H1 (cell line): ENCODE data around the gene SHISA7. TPM values are rescaled to one million over a fixed set of nuclear protein-coding genes. Genes with fewer than 3 reads are reported as not detected.
A peak's percentile ranks its signal among the peaks of the same experiment; 100 is the strongest.

Source experiments
- CREB1 ChIP-seq: IDR thresholded peaks from 2 replicates; pipeline ENCODE4 v1.6.1; 2012; ENCODE audit warnings: inconsistent platforms
- GTF2F1 ChIP-seq: IDR thresholded peaks from 2 replicates; pipeline ENCODE4 v1.6.1; 2012; ENCODE audit warnings: low read depth, low read length, improper control_type of control experiment, borderline replicate concordance
- KDM4A ChIP-seq: IDR thresholded peaks from one replicate; pipeline ENCODE4 v1.7.1; 2012; ENCODE audit warnings: low read depth, mild to moderate bottlenecking, moderate library complexity, low read length, inconsistent platforms; ENCODE audit not compliant: severe bottlenecking
- NANOG ChIP-seq: IDR thresholded peaks from 2 replicates; pipeline ENCODE4 v1.6.1; 2011; ENCODE audit warnings: low read length, low read depth, mild to moderate bottlenecking, inconsistent platforms; ENCODE audit not compliant: insufficient read depth, poor library complexity, severe bottlenecking
- RXRA ChIP-seq: IDR thresholded peaks from 2 replicates; pipeline ENCODE4 v1.6.1; 2011; ENCODE audit warnings: low read depth, mild to moderate bottlenecking, low read length, moderate library complexity; ENCODE audit not compliant: insufficient read depth
- TBP ChIP-seq: IDR thresholded peaks from 2 replicates; pipeline ENCODE4 v1.6.1; 2011; ENCODE audit warnings: low read depth, low read length, improper control_type of control experiment
- TEAD4 ChIP-seq: IDR thresholded peaks from 2 replicates; pipeline ENCODE4 v1.6.1; 2012; ENCODE audit warnings: low read depth, low read length, inconsistent platforms, mixed read lengths
- polyA plus RNA-seq, 7 experiments: library from polyadenylated mRNA; depleted of rRNA in 3 of 7; stranded (reverse) in 5 of 7; unstranded in 2 of 7; fragments of >200 nt in 5 of 7; fragments of 200-250 nt in 2 of 7; gene quantifications; 1 replicate in 5 of 7; 2 replicates in 1 of 7; 4 replicates in 1 of 7; pipeline versions ENCODE4 v1.2.1 to v1.2.3, GENCODE V29; 2011 to 2013; ENCODE audit warnings: missing spikeins in 2 of 7, mixed read lengths in 2 of 7
- total RNA-seq: library from RNA; stranded (reverse); fragmentation: NEBNext Ultra II Directional; extraction: Animal tissue kit (Norgen Biotek cat#: 25700); gene quantifications from 2 replicates; pipeline ENCODE4 v1.2.1, GENCODE V29; 2021
- TF ChIP-seq, protein P1 (sequence below): fragments of 300-600 bp; sonication (generic); IDR thresholded peaks from 2 replicates; pipeline ENCODE4 v1.7.1; 2012; ENCODE audit warnings: low read length, moderate library complexity, mild to moderate bottlenecking, inconsistent platforms; ENCODE audit not compliant: insufficient replicate concordance
- TF ChIP-seq, protein P2 (sequence below): IDR thresholded peaks from 2 replicates; pipeline ENCODE4 v1.6.1; 2011; ENCODE audit warnings: low read length, improper control_type of control experiment

Gene SHISA7
- total and polyA plus RNA-seq, 2 of the 8 experiments (the other 6 are each of a cell fraction or from before 2014, with no cell fraction given): 0.76 to 1.0 TPM

DNA sequence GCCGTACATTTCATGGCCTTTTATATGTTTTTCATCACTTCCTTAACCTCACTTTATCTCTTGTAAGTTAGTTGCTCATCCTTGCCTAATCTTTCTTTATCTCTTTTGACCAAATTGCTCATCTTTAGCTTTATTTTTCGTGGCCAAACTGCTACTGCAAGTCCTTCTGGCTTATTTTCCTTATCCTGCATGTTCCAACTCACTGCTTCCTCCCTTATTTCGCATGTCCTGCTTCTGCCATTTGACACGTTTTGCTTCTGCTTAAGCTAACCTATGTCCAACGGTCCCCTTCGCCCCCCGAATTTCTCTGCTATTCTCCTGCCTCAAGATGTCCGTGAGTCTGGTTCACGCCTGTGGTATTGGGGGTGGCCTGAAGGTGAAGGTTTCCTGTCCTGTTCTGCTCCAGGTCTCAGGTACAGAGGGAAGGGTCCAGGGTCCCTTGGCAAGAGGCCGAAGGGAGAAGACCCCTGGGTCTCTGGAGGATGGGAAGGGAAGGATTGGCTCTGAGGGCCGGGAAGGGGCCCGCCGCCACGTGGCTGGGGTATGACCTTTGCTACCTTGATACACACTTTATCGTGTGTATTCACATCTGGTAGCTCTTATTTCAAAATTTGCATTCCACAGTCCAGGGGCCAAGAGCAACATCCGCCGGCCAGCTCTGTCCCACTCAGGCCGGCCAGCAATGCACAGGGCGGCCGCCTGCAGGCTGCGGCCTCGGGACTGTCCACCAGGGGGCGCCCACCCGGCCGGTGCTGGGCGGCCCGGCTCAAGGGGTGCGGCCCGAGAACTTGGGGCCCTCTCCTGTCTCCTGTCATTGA is 24.3 kb upstream of the SHISA7 start (continued):
- TF ChIP-seq, protein P1, sequence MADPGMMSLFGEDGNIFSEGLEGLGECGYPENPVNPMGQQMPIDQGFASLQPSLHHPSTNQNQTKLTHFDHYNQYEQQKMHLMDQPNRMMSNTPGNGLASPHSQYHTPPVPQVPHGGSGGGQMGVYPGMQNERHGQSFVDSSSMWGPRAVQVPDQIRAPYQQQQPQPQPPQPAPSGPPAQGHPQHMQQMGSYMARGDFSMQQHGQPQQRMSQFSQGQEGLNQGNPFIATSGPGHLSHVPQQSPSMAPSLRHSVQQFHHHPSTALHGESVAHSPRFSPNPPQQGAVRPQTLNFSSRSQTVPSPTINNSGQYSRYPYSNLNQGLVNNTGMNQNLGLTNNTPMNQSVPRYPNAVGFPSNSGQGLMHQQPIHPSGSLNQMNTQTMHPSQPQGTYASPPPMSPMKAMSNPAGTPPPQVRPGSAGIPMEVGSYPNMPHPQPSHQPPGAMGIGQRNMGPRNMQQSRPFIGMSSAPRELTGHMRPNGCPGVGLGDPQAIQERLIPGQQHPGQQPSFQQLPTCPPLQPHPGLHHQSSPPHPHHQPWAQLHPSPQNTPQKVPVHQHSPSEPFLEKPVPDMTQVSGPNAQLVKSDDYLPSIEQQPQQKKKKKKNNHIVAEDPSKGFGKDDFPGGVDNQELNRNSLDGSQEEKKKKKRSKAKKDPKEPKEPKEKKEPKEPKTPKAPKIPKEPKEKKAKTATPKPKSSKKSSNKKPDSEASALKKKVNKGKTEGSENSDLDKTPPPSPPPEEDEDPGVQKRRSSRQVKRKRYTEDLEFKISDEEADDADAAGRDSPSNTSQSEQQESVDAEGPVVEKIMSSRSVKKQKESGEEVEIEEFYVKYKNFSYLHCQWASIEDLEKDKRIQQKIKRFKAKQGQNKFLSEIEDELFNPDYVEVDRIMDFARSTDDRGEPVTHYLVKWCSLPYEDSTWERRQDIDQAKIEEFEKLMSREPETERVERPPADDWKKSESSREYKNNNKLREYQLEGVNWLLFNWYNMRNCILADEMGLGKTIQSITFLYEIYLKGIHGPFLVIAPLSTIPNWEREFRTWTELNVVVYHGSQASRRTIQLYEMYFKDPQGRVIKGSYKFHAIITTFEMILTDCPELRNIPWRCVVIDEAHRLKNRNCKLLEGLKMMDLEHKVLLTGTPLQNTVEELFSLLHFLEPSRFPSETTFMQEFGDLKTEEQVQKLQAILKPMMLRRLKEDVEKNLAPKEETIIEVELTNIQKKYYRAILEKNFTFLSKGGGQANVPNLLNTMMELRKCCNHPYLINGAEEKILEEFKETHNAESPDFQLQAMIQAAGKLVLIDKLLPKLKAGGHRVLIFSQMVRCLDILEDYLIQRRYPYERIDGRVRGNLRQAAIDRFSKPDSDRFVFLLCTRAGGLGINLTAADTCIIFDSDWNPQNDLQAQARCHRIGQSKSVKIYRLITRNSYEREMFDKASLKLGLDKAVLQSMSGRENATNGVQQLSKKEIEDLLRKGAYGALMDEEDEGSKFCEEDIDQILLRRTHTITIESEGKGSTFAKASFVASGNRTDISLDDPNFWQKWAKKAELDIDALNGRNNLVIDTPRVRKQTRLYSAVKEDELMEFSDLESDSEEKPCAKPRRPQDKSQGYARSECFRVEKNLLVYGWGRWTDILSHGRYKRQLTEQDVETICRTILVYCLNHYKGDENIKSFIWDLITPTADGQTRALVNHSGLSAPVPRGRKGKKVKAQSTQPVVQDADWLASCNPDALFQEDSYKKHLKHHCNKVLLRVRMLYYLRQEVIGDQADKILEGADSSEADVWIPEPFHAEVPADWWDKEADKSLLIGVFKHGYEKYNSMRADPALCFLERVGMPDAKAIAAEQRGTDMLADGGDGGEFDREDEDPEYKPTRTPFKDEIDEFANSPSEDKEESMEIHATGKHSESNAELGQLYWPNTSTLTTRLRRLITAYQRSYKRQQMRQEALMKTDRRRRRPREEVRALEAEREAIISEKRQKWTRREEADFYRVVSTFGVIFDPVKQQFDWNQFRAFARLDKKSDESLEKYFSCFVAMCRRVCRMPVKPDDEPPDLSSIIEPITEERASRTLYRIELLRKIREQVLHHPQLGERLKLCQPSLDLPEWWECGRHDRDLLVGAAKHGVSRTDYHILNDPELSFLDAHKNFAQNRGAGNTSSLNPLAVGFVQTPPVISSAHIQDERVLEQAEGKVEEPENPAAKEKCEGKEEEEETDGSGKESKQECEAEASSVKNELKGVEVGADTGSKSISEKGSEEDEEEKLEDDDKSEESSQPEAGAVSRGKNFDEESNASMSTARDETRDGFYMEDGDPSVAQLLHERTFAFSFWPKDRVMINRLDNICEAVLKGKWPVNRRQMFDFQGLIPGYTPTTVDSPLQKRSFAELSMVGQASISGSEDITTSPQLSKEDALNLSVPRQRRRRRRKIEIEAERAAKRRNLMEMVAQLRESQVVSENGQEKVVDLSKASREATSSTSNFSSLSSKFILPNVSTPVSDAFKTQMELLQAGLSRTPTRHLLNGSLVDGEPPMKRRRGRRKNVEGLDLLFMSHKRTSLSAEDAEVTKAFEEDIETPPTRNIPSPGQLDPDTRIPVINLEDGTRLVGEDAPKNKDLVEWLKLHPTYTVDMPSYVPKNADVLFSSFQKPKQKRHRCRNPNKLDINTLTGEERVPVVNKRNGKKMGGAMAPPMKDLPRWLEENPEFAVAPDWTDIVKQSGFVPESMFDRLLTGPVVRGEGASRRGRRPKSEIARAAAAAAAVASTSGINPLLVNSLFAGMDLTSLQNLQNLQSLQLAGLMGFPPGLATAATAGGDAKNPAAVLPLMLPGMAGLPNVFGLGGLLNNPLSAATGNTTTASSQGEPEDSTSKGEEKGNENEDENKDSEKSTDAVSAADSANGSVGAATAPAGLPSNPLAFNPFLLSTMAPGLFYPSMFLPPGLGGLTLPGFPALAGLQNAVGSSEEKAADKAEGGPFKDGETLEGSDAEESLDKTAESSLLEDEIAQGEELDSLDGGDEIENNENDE: no peak
- TF ChIP-seq TEAD4 (no peak), RXRA (no peak), NANOG (peak; percentile 56), CREB1 (no peak), GTF2F1 (no peak), KDM4A (no peak), TBP (no peak; the same call in 1 of the 2 replicates)
- TF ChIP-seq, protein P2, sequence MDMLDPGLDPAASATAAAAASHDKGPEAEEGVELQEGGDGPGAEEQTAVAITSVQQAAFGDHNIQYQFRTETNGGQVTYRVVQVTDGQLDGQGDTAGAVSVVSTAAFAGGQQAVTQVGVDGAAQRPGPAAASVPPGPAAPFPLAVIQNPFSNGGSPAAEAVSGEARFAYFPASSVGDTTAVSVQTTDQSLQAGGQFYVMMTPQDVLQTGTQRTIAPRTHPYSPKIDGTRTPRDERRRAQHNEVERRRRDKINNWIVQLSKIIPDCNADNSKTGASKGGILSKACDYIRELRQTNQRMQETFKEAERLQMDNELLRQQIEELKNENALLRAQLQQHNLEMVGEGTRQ: no peak
